Cardiac fibroblast (primary cell): ENCODE measurements around the gene RPS6KA5.

ENCODE experiments used
- DNase-seq, 2 donors: peaks; one replicate each; pipeline versions ENCODE4 v3.0.0 to v3.0.0-alpha.2; 2010; ENCODE audit warnings: low read depth in 2 of 2
- H3K4me3 ChIP-seq, 2 donors: replicated peaks in 1 of 2; 1 replicate in 1 of 2; 2 replicates in 1 of 2; pipeline ENCODE4 v1.5.1; 2011; ENCODE audit warnings: low read depth in 2 of 2, low read length in 2 of 2, mild to moderate bottlenecking in 2 of 2, moderate library complexity in 1 of 2
- CTCF ChIP-seq: IDR thresholded peaks from one replicate; pipeline ENCODE4 v1.5.1; 2011; ENCODE audit warnings: low read depth, mild to moderate bottlenecking, low read length, inconsistent platforms

The RPS6KA5 gene

GRCh38 chr14:91008759-91009409, 51.6 kb downstream of the RPS6KA5 start:
- H3K4me3 ChIP-seq: no peak overlapping the region
- DNase-seq: no peak
- TF ChIP-seq CTCF: no peak

- TF ChIP-seq CTCF: no peak
These were observed 54.7 kb downstream of the RPS6KA5 start for GRCh38 chr14:91005716-91006115.

DNA sequence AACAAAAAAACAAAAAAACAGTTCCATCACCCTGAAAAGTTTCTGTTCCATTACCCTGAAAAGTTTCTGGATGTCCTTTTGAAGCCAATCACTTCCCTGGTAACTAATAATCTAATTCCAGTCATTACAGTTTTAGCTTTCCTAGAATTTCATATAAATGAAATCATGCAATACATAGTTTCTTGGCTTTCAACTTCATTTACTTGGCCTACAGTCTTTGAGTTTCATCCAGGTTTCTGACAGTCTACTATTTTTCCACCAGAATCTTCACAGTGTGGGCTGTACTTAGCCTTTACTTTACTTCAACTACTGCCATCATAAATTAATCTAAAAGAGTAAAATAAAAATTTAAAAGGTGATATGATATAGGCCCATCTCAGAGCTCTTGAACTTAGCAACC, 55.5 kb downstream of the RPS6KA5 start:
- no peak for TF ChIP-seq CTCF
- no peak overlapping the region for H3K4me3 ChIP-seq
- DNase-seq: peak in 1 of 2 donors; percentile 3

More at GRCh38 chr14:91005716-91006115, 54.7 kb downstream of the RPS6KA5 start:
- no peak for DNase-seq
- H3K4me3 ChIP-seq: no peak overlapping the region

DNA sequence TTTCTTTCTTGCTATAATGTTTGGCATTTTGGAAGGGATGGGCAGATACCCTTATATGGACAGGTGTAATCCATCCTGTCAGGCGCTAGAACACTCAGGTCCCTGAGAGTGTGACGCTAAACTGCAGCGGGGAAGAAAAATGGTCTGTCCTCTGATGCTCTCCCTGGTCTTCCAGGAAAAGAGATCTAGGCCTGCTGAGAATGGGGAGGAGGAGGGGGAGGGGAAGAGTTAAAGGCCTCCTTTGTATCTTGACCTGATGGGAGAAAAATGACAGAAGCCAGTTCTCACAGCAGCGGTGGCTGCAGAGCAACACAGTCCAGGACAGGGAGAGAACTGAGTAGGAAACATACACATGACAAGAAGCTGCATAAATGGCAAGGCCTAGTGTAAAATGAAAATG, 61.1 kb downstream of the RPS6KA5 start:
- TF ChIP-seq CTCF: no peak
- no peak overlapping the region for H3K4me3 ChIP-seq
- no peak for DNase-seq

- no peak for DNase-seq
- H3K4me3 ChIP-seq: no peak overlapping the region
- TF ChIP-seq CTCF: no peak
These were observed 63.5 kb downstream of the RPS6KA5 start for GRCh38 chr14:90996967-90997366.

GRCh38 chr14:90995785-90996184, 64.7 kb downstream of the RPS6KA5 start:
- H3K4me3 ChIP-seq: no peak overlapping the region

More at GRCh38 chr14:90995785-90996184, 64.7 kb downstream of the RPS6KA5 start:
- no peak for DNase-seq
- no peak for TF ChIP-seq CTCF
